Activated T-cell treated with anti-CD3 and anti-CD28 coated beads for 4 hours (primary cell): ENCODE results near the gene PRDM10.
"Not testable (repeated sequence)": the region's sequence is repeated elsewhere in the genome, so short reads cannot be mapped to it uniquely, and the experiment has no call there.

Source experiments
- DNase-seq: peaks from one replicate; pipeline ENCODE4 v3.0.0-alpha.2; 2020

Gene PRDM10

GRCh38 chr11:129888451-129888850 lies 114.2 kb downstream of the PRDM10 start:
- DNase-seq, result no peak

- DNase-seq, result no peak
Observed at GRCh38 chr11:129885381-129885780, 117.3 kb downstream of the PRDM10 start.

- DNase-seq, result no peak
Observed at GRCh38 chr11:129884581-129884980, 118.1 kb downstream of the PRDM10 start.

GRCh38 chr11:129881570-129882170 lies 121.0 kb downstream of the PRDM10 start:
- DNase-seq, result peak; percentile 16

- DNase-seq, result no peak
Observed at GRCh38 chr11:129880311-129880710, 122.3 kb downstream of the PRDM10 start.

- no peak for DNase-seq
Observed at GRCh38 chr11:129871914-129872313, 130.7 kb downstream of the PRDM10 start.

GRCh38 chr11:129868626-129869025 lies 134.0 kb downstream of the PRDM10 start:
- not testable (repeated sequence) for DNase-seq

- no peak for DNase-seq
Observed at GRCh38 chr11:129866311-129866710, 136.3 kb downstream of the PRDM10 start.

- DNase-seq, result no peak
Observed at GRCh38 chr11:129865701-129866100, 136.9 kb downstream of the PRDM10 start.

- no peak for DNase-seq
Observed at GRCh38 chr11:129864811-129865210, 137.8 kb downstream of the PRDM10 start.

GRCh38 chr11:129861702-129862522 lies 140.7 kb downstream of the PRDM10 start:
- no peak for DNase-seq

GRCh38 chr11:129856036-129856435 lies 146.6 kb downstream of the PRDM10 start:
- DNase-seq, result no peak

GRCh38 chr11:129855086-129855485 lies 147.5 kb downstream of the PRDM10 start:
- DNase-seq, result no peak

- no peak for DNase-seq
Observed at GRCh38 chr11:129854232-129854805, 148.3 kb downstream of the PRDM10 start.

- no peak for DNase-seq
Observed at GRCh38 chr11:129853518-129854231, 149.0 kb downstream of the PRDM10 start.

GRCh38 chr11:129852125-129852740 lies 150.4 kb downstream of the PRDM10 start:
- DNase-seq, result no peak
